Measurements from ENCODE around the gene SOD1.
"Not testable (repeated sequence)": the region's sequence is repeated elsewhere in the genome, so short reads cannot be mapped to it uniquely, and the experiment has no call there.

GRCh38 chr21:31631881-31632280 is 27.6 kb upstream of the SOD1 start:
- TF ChIP-seq, protein P1, sequence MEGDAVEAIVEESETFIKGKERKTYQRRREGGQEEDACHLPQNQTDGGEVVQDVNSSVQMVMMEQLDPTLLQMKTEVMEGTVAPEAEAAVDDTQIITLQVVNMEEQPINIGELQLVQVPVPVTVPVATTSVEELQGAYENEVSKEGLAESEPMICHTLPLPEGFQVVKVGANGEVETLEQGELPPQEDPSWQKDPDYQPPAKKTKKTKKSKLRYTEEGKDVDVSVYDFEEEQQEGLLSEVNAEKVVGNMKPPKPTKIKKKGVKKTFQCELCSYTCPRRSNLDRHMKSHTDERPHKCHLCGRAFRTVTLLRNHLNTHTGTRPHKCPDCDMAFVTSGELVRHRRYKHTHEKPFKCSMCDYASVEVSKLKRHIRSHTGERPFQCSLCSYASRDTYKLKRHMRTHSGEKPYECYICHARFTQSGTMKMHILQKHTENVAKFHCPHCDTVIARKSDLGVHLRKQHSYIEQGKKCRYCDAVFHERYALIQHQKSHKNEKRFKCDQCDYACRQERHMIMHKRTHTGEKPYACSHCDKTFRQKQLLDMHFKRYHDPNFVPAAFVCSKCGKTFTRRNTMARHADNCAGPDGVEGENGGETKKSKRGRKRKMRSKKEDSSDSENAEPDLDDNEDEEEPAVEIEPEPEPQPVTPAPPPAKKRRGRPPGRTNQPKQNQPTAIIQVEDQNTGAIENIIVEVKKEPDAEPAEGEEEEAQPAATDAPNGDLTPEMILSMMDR (IDR thresholded peaks at IDR 0.05 in 2 of 3, conservative IDR thresholded peaks at IDR 0.05 in 1 of 3; ENCODE audit: control insufficient read depth in 2 of 3, extremely low read depth in 1 of 3, insufficient read depth in 1 of 3, low read depth in 3 of 3, low read length in 3 of 3) = not testable (repeated sequence)
- not testable (repeated sequence) for TF ChIP-seq CHD2 (IDR thresholded peaks at IDR 0.05; ENCODE audit: borderline replicate concordance, low read depth, low read length); GABPA (IDR thresholded peaks at IDR 0.05; ENCODE audit: low read depth); ATF2 (IDR thresholded peaks at IDR 0.05; ENCODE audit: low read length); BMI1 (IDR thresholded peaks at IDR 0.05; ENCODE audit: borderline replicate concordance); POLR2A (IDR thresholded peaks at IDR 0.05; ENCODE audit: low read depth, low read length); CREB1 (IDR thresholded peaks at IDR 0.05; ENCODE audit: low read depth); ASH2L (IDR thresholded peaks at IDR 0.05; ENCODE audit: borderline replicate concordance, low read depth); SP1 (IDR thresholded peaks at IDR 0.05; ENCODE audit: low read depth, low read length); EP300 (IDR thresholded peaks at IDR 0.05; ENCODE audit: borderline replicate concordance in 1 of 2, control insufficient read depth in 1 of 2, low read depth in 2 of 2, low read length in 2 of 2); POLR2AphosphoS5 (IDR thresholded peaks at IDR 0.05; ENCODE audit: low read length); RFX5 (IDR thresholded peaks at IDR 0.05; ENCODE audit: low read depth, low read length)

Measured in GM12878 (cell line).